ENCODE measurements around the gene CNTD1.
A peak's percentile ranks its signal among the peaks of the same experiment; 100 is the strongest.

Gene CNTD1

DNA sequence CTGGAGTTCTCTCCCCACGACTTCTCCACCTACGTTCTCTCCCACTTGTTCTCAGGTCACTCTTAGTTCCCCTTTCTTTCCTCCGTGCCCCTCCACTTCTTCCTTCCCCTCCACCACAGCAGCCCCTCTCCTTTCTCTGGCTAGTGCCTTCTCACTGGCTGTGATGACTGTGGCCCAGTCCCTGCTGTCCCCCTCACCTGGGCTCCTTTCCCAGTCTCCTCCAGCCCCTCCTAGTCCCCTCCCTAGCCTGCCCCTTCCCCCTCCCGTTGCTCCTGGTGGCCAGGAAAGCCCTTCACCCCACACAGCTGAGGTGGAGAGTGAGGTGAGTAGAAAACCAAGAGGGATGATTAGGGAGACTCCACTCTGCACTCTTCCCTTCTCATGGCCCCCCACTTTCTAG is 3.6 kb upstream of the CNTD1 start:
- H3K4me3 ChIP-seq (ENCODE audit: control insufficient read depth, low read depth, low read length): no peak overlapping the region
- no peak for DNase-seq (ENCODE audit: low read depth)
- TF ChIP-seq, protein P1, sequence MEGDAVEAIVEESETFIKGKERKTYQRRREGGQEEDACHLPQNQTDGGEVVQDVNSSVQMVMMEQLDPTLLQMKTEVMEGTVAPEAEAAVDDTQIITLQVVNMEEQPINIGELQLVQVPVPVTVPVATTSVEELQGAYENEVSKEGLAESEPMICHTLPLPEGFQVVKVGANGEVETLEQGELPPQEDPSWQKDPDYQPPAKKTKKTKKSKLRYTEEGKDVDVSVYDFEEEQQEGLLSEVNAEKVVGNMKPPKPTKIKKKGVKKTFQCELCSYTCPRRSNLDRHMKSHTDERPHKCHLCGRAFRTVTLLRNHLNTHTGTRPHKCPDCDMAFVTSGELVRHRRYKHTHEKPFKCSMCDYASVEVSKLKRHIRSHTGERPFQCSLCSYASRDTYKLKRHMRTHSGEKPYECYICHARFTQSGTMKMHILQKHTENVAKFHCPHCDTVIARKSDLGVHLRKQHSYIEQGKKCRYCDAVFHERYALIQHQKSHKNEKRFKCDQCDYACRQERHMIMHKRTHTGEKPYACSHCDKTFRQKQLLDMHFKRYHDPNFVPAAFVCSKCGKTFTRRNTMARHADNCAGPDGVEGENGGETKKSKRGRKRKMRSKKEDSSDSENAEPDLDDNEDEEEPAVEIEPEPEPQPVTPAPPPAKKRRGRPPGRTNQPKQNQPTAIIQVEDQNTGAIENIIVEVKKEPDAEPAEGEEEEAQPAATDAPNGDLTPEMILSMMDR (conservative IDR thresholded peaks at IDR 0.05; ENCODE audit: control insufficient read depth, insufficient read depth, low read depth, low read length): no peak

- H3K4me3 ChIP-seq (ENCODE audit: control insufficient read depth, low read depth, low read length): no peak overlapping the region
- DNase-seq (ENCODE audit: low read depth): no peak
- TF ChIP-seq, protein P1 (conservative IDR thresholded peaks at IDR 0.05; ENCODE audit: control insufficient read depth, insufficient read depth, low read depth, low read length): no peak
These were observed 3.2 kb upstream of the CNTD1 start for GRCh38 chr17:42795465-42795864.

GRCh38 chr17:42796066-42796758 is 2.4 kb upstream of the CNTD1 start:
- DNase-seq (ENCODE audit: low read depth): no peak
- TF ChIP-seq, protein P1 (conservative IDR thresholded peaks at IDR 0.05; ENCODE audit: control insufficient read depth, insufficient read depth, low read depth, low read length): no peak
- no peak overlapping the region for H3K4me3 ChIP-seq (ENCODE audit: control insufficient read depth, low read depth, low read length)

GRCh38 chr17:42797067-42798007 is 1.3 kb upstream of the CNTD1 start:
- no peak for DNase-seq (ENCODE audit: low read depth)
- TF ChIP-seq, protein P1 (conservative IDR thresholded peaks at IDR 0.05; ENCODE audit: control insufficient read depth, insufficient read depth, low read depth, low read length): no peak

DNA sequence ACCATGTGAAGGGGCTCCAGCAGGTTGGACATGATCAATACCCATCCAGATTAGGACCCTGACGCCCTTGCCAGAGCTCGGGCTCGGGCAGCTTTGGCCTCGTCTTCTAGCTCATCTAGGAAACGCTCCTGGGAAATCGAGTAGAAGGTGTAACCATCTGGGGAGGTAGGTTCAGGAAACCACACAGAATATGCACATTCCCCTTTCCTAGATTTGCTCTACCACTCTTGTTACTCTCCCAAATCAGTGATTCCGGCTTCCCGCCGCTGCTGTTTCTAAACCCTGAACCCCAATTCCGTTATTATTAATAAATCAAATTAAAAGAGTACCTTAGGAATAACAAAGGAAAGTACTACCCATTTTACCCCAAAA is 664 bp upstream of the CNTD1 start:
- peak overlapping the region; percentile 94 for H3K4me3 ChIP-seq (ENCODE audit: control insufficient read depth, low read depth, low read length)
- DNase-seq (ENCODE audit: low read depth): no peak
- TF ChIP-seq, protein P1 (conservative IDR thresholded peaks at IDR 0.05; ENCODE audit: control insufficient read depth, insufficient read depth, low read depth, low read length): no peak

More at GRCh38 chr17:42797067-42798007, 1.3 kb upstream of the CNTD1 start:
- peak overlapping the region; percentile 94 for H3K4me3 ChIP-seq (ENCODE audit: control insufficient read depth, low read depth, low read length)

- no peak for DNase-seq (ENCODE audit: low read depth)
- TF ChIP-seq, protein P1 (conservative IDR thresholded peaks at IDR 0.05; ENCODE audit: control insufficient read depth, insufficient read depth, low read depth, low read length): no peak
- no peak overlapping the region for H3K4me3 ChIP-seq (ENCODE audit: control insufficient read depth, low read depth, low read length)
These were observed 4.6 kb downstream of the CNTD1 start for GRCh38 chr17:42803074-42803883.
